ENCODE measurements around the gene UBR4. TPM values are rescaled to one million over a fixed set of nuclear protein-coding genes. Genes with fewer than 3 reads are reported as not detected.

UBR4 gene
- total RNA-seq, 1 experiment from 2014 or later, result 107 TPM

DNA sequence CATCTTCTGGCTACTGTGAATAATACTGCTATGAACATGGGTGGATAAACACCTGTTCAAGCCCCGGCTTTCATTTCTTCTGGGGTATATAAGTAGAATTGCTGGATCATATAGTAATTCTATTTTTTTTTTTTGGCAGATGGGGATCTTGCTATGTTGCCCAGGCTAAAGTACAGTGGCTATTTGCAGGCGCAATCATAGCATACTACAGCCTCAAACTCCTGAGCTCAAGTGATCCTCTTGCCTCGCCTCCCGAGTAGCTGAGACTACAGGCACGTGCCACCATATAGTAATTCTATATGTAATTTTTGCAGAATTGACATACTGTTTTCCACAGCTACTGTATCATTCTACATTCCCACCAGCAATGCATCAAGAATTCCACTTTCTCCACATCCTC is 27.8 kb downstream of the UBR4 start:
- CTCF ChIA-PET, result no interaction called here

More for the DNA sequence above, 27.8 kb downstream of the UBR4 start:
- H3K4me3 ChIP-seq (replicated peaks in 1 of 2; ENCODE audit: low read depth in 1 of 2, low read length in 2 of 2), result no peak overlapping the region
- H3K36me3 ChIP-seq (ENCODE audit: control insufficient read depth in 1 of 2, insufficient read depth in 2 of 2, low read length in 2 of 2), result peaks cover 50 to 58% of the 10 kb centered on the region in 2 experiments
- no peak overlapping the region for H3K27ac ChIP-seq (ENCODE audit: low read depth, low read length)
- no peak overlapping the region for H2AFZ ChIP-seq (ENCODE audit: low read depth, low read length, poor library complexity, severe bottlenecking)
- no peaks in the 10 kb centered on the region for H3K27me3 ChIP-seq (ENCODE audit: insufficient read depth, low read length)
- BruUV-seq (replicated peaks), result no TSS peak
- H3K9ac ChIP-seq (ENCODE audit: low read length), result no peak overlapping the region
- H3K9me3 ChIP-seq (ENCODE audit: control insufficient read depth in 1 of 2, insufficient read depth in 1 of 2, low read depth in 1 of 2, low read length in 2 of 2), result no peaks in the 10 kb centered on the region
- no peak overlapping the region for H3K4me2 ChIP-seq (ENCODE audit: low read length)
- no peaks in the 10 kb centered on the region for H4K20me1 ChIP-seq (ENCODE audit: insufficient read depth)
- no peaks in the 10 kb centered on the region; the same call in 1 of the 2 replicates for H3K79me2 ChIP-seq (ENCODE audit: insufficient read depth, low read length)
- TF ChIP-seq, protein P1, sequence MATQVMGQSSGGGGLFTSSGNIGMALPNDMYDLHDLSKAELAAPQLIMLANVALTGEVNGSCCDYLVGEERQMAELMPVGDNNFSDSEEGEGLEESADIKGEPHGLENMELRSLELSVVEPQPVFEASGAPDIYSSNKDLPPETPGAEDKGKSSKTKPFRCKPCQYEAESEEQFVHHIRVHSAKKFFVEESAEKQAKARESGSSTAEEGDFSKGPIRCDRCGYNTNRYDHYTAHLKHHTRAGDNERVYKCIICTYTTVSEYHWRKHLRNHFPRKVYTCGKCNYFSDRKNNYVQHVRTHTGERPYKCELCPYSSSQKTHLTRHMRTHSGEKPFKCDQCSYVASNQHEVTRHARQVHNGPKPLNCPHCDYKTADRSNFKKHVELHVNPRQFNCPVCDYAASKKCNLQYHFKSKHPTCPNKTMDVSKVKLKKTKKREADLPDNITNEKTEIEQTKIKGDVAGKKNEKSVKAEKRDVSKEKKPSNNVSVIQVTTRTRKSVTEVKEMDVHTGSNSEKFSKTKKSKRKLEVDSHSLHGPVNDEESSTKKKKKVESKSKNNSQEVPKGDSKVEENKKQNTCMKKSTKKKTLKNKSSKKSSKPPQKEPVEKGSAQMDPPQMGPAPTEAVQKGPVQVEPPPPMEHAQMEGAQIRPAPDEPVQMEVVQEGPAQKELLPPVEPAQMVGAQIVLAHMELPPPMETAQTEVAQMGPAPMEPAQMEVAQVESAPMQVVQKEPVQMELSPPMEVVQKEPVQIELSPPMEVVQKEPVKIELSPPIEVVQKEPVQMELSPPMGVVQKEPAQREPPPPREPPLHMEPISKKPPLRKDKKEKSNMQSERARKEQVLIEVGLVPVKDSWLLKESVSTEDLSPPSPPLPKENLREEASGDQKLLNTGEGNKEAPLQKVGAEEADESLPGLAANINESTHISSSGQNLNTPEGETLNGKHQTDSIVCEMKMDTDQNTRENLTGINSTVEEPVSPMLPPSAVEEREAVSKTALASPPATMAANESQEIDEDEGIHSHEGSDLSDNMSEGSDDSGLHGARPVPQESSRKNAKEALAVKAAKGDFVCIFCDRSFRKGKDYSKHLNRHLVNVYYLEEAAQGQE (IDR thresholded peaks at IDR 0.05; ENCODE audit: low read depth), result no peak
- no peak for TF ChIP-seq CBX3 (IDR thresholded peaks at IDR 0.05; ENCODE audit: low read depth)
- TF ChIP-seq EZH2 (IDR thresholded peaks at IDR 0.05), result no peak
- no peak for TF ChIP-seq ELF1 (IDR thresholded peaks at IDR 0.05; ENCODE audit: borderline replicate concordance, low read depth)
- no peak for TF ChIP-seq EZH2phosphoT487 (IDR thresholded peaks at IDR 0.05; ENCODE audit: borderline replicate concordance)
- TF ChIP-seq ATF3 (IDR thresholded peaks at IDR 0.05), result no peak
- no peak for TF ChIP-seq SIN3A (IDR thresholded peaks at IDR 0.05; ENCODE audit: low read depth)
- no peak for TF ChIP-seq RAD21 (IDR thresholded peaks at IDR 0.05; ENCODE audit: low read depth)
- TF ChIP-seq CTCF (IDR thresholded peaks at IDR 0.05 in 2 of 3, conservative IDR thresholded peaks at IDR 0.05 in 1 of 3; ENCODE audit: borderline replicate concordance in 1 of 3, insufficient read depth in 1 of 3, low read depth in 2 of 3, low read length in 2 of 3), result no peak
- TF ChIP-seq, protein P2, sequence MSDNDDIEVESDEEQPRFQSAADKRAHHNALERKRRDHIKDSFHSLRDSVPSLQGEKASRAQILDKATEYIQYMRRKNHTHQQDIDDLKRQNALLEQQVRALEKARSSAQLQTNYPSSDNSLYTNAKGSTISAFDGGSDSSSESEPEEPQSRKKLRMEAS (IDR thresholded peaks at IDR 0.05), result no peak
- no peak for TF ChIP-seq SP1 (IDR thresholded peaks at IDR 0.05; ENCODE audit: low read depth)
- TF ChIP-seq ZFX (IDR thresholded peaks at IDR 0.05), result no peak
- no peak for TF ChIP-seq POLR2AphosphoS5 (IDR thresholded peaks at IDR 0.05; ENCODE audit: low read depth, low read length)
- TF ChIP-seq, protein P3, sequence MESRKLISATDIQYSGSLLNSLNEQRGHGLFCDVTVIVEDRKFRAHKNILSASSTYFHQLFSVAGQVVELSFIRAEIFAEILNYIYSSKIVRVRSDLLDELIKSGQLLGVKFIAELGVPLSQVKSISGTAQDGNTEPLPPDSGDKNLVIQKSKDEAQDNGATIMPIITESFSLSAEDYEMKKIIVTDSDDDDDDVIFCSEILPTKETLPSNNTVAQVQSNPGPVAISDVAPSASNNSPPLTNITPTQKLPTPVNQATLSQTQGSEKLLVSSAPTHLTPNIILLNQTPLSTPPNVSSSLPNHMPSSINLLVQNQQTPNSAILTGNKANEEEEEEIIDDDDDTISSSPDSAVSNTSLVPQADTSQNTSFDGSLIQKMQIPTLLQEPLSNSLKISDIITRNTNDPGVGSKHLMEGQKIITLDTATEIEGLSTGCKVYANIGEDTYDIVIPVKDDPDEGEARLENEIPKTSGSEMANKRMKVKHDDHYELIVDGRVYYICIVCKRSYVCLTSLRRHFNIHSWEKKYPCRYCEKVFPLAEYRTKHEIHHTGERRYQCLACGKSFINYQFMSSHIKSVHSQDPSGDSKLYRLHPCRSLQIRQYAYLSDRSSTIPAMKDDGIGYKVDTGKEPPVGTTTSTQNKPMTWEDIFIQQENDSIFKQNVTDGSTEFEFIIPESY (IDR thresholded peaks at IDR 0.05; ENCODE audit: extremely low read depth, insufficient replicate concordance, low read length), result no peak
- no peak for TF ChIP-seq FOSL1 (IDR thresholded peaks at IDR 0.05; ENCODE audit: low read depth)
- no peak for TF ChIP-seq SRF (IDR thresholded peaks at IDR 0.05; ENCODE audit: low read depth)
- TF ChIP-seq JUND (IDR thresholded peaks at IDR 0.05), result no peak
- no peak for TF ChIP-seq POLR2A (IDR thresholded peaks at IDR 0.05; ENCODE audit: borderline replicate concordance, extremely low read depth, insufficient read depth, insufficient read length)
- TF ChIP-seq TCF7L2 (IDR thresholded peaks at IDR 0.05; ENCODE audit: borderline replicate concordance, extremely low read depth, insufficient read depth, insufficient read length), result no peak
- intact Hi-C loops (cut with micrococcal nuclease), result no loop called here
- no peaks in the 10 kb centered on the region for H3K4me1 ChIP-seq (ENCODE audit: control insufficient read depth in 1 of 2, insufficient read depth in 2 of 2, low read length in 2 of 2)
- DNase-seq (ENCODE audit: low read depth, low spot score), result no peak
- POLR2A ChIA-PET, result no interaction called here
- no peaks in the 10 kb centered on the region for H3K9me2 ChIP-seq (ENCODE audit: insufficient read depth)
- no peak for ATAC-seq
- RAD21 ChIA-PET (ENCODE audit: low non-redundant PET in 1 of 2, low total read pairs in 2 of 2, uncharacterized antibody in 2 of 2, unreplicated experiment in 2 of 2), result no interaction called here

All from HCT116 (cell line).